GM11168 (cell line): Measurements from ENCODE around the gene TOM1L2.
"Not testable (repeated sequence)": the region's sequence is repeated elsewhere in the genome, so short reads cannot be mapped to it uniquely, and the experiment has no call there.

ENCODE experiments used
- in situ Hi-C: fragments of 300-500 bp; cut with MboI; formaldehyde crosslinking; loops from one replicate; pipeline ENCODE4 v1.12.0; 2022; ENCODE audit warnings: low sequenced_read_pairs; ENCODE audit not compliant: unreplicated experiment

TOM1L2 gene

DNA sequence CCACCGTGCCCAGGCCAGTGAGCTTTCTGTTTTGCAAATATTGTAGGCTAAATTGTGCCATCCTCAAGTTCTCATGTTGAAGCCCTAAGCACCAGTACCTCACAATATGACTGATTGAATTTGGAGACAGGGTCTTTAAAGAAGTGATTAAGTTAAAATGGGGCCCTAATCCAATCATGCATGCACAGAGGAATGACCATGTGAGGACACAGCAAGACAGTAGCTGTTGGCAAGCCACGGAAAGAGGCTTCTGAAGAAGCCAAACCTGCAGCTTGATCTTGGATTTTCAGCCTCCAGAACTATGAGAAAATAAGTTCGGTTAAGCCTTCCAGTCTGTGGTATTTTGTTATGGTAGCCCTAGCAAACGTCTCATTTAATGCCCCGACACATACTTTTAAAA, 24.9 kb downstream of the TOM1L2 start:
- in situ Hi-C loops = no loop called here

GRCh38 chr17:17946093-17946492, 26.1 kb downstream of the TOM1L2 start:
- in situ Hi-C loops = no loop called here

DNA sequence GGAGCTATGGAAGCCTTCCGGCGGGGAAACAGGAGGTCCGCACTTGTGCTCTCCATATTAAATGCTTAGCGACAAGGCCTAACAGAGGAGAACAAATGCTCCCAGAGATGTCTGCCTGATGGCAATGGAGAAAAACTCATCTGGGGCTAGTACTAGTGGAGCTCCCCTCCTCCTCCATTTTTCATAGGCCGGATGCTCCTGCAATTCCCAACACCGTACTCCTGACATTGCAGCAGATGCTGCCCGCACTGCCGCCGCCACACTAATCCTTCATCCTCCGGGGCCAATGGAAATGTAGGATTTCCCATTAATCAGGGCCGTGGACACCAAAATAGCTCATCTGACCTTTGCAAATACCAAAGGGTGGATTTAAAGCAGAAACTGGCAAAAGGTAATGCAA, 27.5 kb downstream of the TOM1L2 start:
- in situ Hi-C loops = no loop called here

GRCh38 chr17:17944242-17944641, 28.0 kb downstream of the TOM1L2 start:
- in situ Hi-C loops = no loop called here

GRCh38 chr17:17943281-17943984, 28.8 kb downstream of the TOM1L2 start:
- in situ Hi-C loops = no loop called here

DNA sequence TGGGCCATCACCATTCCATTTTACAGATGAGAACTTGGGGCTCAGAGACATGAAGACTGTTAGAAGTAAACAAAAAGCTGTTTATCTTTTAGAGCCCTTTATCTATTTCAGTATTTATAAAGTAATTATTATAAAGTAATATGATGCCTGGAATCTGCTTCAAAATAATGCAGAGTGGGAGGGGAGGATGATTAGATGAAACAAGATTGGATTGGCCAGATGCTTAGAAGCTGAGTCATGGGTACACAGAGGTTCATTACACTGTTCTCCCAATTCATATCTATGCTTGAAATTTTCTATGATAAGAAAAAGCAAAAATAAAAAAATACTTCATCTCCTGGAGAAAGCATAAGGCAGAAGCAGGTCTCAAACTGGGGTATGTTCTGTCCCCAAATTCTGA, 29.4 kb downstream of the TOM1L2 start:
- in situ Hi-C loops = no loop called here

GRCh38 chr17:17941015-17941414, 31.2 kb downstream of the TOM1L2 start:
- in situ Hi-C loops = no loop called here

GRCh38 chr17:17940441-17940911, 31.7 kb downstream of the TOM1L2 start:
- in situ Hi-C loops = no loop called here

DNA sequence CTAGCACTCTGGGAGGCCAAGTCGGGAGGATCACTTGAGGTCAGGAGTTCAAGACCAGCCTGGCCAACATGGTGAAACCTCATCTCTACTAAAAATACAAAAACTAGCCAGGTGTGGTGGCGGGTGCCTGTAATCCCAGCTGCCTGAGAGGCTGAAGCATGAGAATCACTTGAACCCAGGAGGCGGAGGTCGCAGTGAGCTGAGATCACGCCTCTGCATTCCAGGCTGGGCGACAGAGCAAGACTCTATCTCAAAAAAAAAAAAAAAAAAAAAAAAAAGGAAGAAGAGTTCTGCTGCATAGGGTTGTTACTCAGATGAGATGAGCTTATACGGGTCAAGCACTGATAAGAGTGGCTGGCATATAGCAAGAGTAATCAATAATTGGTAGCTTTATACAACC, 32.3 kb downstream of the TOM1L2 start:
- in situ Hi-C loops = not testable (repeated sequence)

DNA sequence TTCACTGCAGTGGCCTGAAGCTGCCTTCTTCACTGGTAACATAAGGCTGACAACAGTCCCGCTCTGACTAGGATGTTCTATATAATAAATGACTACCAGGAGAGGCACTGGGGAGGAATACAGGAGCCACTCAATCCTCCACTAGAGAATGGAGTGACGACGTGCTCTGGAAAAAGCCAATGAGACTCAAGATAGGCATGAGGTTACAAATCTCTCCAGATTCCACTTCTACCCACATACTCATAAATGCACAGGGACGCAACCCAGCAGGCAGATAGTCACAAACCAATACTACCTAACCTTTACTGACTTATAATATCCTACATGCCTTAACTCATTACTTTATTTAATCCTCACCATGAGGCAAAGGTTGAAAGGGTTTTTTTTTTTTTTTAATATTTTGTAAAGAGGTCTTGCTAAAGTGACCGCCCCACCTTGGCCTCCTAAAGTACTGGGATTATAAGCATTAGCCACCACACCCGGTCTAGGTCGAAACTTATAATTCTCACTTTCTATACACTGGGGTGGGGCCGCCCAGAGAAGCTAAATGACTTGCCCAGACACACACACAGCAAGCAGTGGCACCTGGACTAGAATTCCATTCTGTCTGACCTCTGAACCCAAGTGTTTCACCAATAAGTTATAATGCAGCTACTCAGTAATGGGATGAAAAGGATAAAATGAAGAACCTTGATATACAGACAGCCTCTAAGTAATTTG, 33.7 kb downstream of the TOM1L2 start:
- in situ Hi-C loops = no loop called here

GRCh38 chr17:17937958-17938357, 34.2 kb downstream of the TOM1L2 start:
- in situ Hi-C loops = no loop called here

GRCh38 chr17:17937201-17937853, 34.9 kb downstream of the TOM1L2 start:
- in situ Hi-C loops = no loop called here

DNA sequence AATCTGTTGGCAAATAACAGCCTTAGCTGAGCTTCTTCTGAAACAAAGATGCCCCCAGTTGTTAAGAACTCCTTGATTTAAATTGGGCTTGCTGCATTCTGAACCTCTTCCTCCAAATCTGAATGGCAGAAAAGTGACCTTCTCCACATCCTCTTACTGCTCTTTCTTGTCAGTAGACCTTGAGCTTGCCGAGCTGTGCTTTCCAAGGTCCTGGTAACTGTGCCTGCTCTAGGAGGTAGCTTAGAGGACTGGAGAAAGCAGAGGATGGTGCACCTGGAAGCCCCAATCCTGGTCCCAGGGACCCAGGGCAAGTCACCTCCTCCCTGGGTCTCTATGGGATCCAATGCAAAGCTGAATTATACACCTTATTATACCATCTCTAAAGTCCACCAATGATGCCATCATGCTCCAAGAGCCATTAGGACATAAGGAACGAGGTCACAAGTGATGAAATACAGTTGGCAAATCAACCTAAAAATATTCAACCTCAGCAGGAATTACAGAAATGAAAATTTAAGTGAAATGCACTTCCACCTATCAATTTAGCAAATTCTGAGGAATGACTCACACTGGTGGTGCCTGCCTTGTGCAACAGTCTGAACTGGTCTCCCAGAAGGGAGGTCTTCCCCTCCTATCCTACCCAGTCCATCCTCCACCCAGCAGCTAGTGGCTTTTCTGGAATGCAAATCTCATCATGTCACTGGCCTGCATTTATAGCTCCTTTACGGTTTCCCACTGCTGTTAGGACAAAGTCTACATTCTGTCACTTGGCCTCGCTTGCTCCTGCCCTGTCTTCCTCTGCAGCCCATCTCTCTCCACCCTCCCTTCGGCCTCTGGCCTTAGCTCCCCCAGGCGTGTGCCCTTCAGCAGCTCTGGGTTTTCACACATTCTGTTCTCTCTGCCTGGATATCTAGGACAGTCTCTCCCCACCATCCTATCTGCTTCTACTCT, 36.6 kb downstream of the TOM1L2 start:
- in situ Hi-C loops = no loop called here

- in situ Hi-C loops = no loop called here
Measured at GRCh38 chr17:17934806-17935205, 37.4 kb downstream of the TOM1L2 start.

DNA sequence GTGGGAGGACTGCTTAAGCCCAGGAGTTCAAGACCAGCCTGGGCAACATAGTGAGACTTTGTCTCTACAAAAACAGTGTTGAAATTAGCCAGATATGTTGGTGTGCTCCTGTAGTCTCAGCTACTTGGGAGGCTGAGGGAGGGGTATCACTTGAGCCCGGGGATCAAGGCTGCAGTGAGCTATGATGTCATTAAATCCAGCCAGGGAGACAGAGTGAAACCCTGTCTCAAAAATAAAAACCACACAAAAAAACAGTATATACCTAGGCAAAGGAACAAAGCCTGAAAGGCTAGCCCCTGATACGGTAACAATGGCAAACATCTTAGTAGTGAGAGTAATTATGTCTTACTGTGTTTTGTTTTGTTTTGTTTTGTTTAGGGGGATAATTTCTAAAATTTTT, 38.0 kb downstream of the TOM1L2 start:
- in situ Hi-C loops = no loop called here

GRCh38 chr17:17933775-17934174, 38.4 kb downstream of the TOM1L2 start:
- in situ Hi-C loops = no loop called here

DNA sequence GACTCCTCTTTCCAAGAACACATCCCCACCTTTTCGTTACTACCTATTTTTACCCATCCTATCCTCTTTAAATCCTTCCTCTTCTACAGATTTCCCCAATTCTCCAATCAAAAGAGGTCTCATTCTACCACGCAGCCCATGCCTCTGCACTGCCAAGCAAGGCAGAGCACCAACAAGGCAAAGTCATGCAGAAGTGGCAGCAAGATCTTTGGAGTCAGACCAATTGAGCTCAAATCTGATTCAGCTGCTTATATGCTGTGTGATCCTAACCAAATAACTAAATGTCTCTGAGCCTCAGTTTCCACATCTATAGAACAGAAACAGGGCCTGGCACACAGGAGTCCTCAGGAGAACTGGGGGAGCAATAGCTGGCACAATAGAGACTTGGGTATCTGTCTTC, 41.0 kb downstream of the TOM1L2 start:
- in situ Hi-C loops = no loop called here

DNA sequence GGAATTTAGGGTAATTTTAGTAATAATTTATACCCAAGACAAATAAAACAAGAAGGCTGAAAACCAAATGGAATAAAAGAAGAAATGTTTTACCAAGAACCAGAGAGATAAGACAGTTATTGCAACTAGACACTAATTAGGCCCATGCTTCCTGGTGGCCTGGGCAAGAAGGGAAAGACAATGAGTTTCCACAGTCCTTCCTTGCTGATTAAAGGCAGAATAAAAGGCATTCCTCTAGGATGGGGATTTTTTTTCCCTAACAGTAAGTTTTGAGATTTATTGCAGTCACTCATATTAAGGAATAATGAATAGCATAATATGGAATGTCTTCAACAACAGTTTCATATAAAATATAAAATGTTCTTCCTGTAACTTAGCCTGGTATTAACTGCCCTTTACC, 41.5 kb downstream of the TOM1L2 start:
- in situ Hi-C loops = no loop called here

DNA sequence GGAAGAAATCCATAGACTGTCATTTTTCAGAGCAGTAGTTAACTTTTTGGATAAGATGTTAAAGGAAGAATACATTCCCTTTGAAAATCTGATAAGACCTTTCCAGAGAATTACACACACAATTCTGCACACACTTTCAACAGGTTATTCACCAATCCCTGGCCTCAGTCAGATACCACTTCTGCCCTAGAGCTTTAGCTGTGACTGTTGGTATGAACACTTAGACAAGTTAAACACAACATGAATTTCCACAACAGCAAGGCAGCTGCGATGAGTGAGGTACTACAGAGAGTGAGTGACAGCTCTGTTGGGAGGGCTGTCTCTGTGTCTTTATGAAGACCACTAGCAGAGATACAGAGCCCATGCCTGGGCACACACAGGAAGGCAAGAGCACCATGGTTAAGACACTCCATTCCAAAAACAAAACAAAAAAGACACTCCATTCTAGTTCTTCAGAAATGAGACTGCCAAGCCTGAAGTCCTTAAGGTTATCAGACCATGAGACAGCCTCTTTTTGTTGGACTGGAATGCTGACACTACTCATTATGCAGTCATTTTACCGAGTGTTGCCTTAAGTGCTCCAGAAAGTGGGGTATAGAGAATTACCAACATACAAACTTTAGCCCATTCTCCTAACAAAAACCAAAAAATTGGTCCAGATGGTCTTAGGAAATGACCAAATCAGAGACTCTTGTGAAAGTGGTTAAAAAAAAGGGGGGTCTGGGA, 42.4 kb downstream of the TOM1L2 start:
- in situ Hi-C loops = no loop called here
